ENCODE data around the gene DYRK1B.
"Not testable (repeated sequence)": the region's sequence is repeated elsewhere in the genome, so short reads cannot be mapped to it uniquely, and the experiment has no call there.

Gene DYRK1B

GRCh38 chr19:39830847-39831246 is 3.1 kb downstream of the DYRK1B start:
- no peak for DNase-seq (ENCODE audit: low spot score)

- DNase-seq (ENCODE audit: low spot score), result no peak
Observed at GRCh38 chr19:39830406-39830805, 3.6 kb downstream of the DYRK1B start.

- DNase-seq (ENCODE audit: low spot score), result no peak
Observed at GRCh38 chr19:39829702-39830275, 4.2 kb downstream of the DYRK1B start.

- DNase-seq (ENCODE audit: low spot score), result no peak
Observed at GRCh38 chr19:39828654-39829032, 5.3 kb downstream of the DYRK1B start.

- DNase-seq (ENCODE audit: low spot score), result no peak
Observed at GRCh38 chr19:39828015-39828653, 5.8 kb downstream of the DYRK1B start.

GRCh38 chr19:39827216-39827615 is 6.7 kb downstream of the DYRK1B start:
- no peak for DNase-seq (ENCODE audit: low spot score)

GRCh38 chr19:39826311-39826945 is 7.5 kb downstream of the DYRK1B start:
- no peak for DNase-seq (ENCODE audit: low spot score)

GRCh38 chr19:39825531-39826076 is 8.4 kb downstream of the DYRK1B start:
- DNase-seq (ENCODE audit: low spot score), result no peak

GRCh38 chr19:39825093-39825463 is 8.9 kb downstream of the DYRK1B start:
- DNase-seq (ENCODE audit: low spot score), result no peak

- DNase-seq (ENCODE audit: low spot score), result peak; percentile 91
Observed at GRCh38 chr19:39824143-39825092, 9.5 kb downstream of the DYRK1B start.

- DNase-seq (ENCODE audit: low spot score), result no peak
Observed at GRCh38 chr19:39823686-39824085, 10.3 kb downstream of the DYRK1B start.

- DNase-seq (ENCODE audit: low spot score), result no peak
Observed at GRCh38 chr19:39820696-39821095, 13.3 kb downstream of the DYRK1B start.

- DNase-seq (ENCODE audit: low spot score), result no peak
Observed at GRCh38 chr19:39819786-39820185, 14.2 kb downstream of the DYRK1B start.

GRCh38 chr19:39818626-39819097 is 15.3 kb downstream of the DYRK1B start:
- DNase-seq (ENCODE audit: low spot score), result no peak

- no peak for DNase-seq (ENCODE audit: low spot score)
Observed at GRCh38 chr19:39817888-39818561, 15.9 kb downstream of the DYRK1B start.

- DNase-seq (ENCODE audit: low spot score), result no peak
Observed at GRCh38 chr19:39816287-39817048, 17.5 kb downstream of the DYRK1B start.

GRCh38 chr19:39814595-39814994 is 19.4 kb downstream of the DYRK1B start:
- no peak for DNase-seq (ENCODE audit: low spot score)

- DNase-seq (ENCODE audit: low spot score), result not testable (repeated sequence)
Observed at GRCh38 chr19:39814111-39814510, 19.9 kb downstream of the DYRK1B start.

GRCh38 chr19:39813264-39813993 is 20.5 kb downstream of the DYRK1B start:
- DNase-seq (ENCODE audit: low spot score), result no peak

GRCh38 chr19:39811064-39811463 is 22.9 kb downstream of the DYRK1B start:
- DNase-seq (ENCODE audit: low spot score), result no peak
